Naive thymus-derived CD4-positive, alpha-beta T cell (primary cell): Measurements from ENCODE around the gene SBNO1. TPM values are rescaled to one million over a fixed set of nuclear protein-coding genes. Genes with fewer than 3 reads are reported as not detected.
"Not testable (repeated sequence)": the region's sequence is repeated elsewhere in the genome, so short reads cannot be mapped to it uniquely, and the experiment has no call there.

ENCODE experiments used
- ATAC-seq: fragments of 150-1000 bp; cut with Tn5 transposase; 2 replicates; pipeline ENCODE4 v1.10.0; 2021; ENCODE audit warnings: mild to moderate bottlenecking, moderate library complexity
- CTCF ChIA-PET: fragments of 350-600 bp; sonication (Branson Sonifier 250); formaldehyde crosslinking; loops from one replicate; lab custom pipeline; 2021; ENCODE audit warnings: antibody characterized with exemption; lab: Charles Lee
- POLR2A ChIA-PET: fragments of 350-600 bp; sonication (Branson Sonifier 250); formaldehyde crosslinking; loops from one replicate; lab custom pipeline; 2021; ENCODE audit warnings: antibody characterized with exemption, inconsistent platforms; lab: Charles Lee
- DNase-seq, 9 donors: peaks; one replicate each; pipeline versions ENCODE4 v3.0.0 to v3.0.0-alpha.2; 2020 to 2022; ENCODE audit warnings: mixed read lengths in 1 of 9
- H3K27ac ChIP-seq: one replicate; pipeline ENCODE4 v1.7.0; 2013; ENCODE audit warnings: mild to moderate bottlenecking, low read depth, low read length, moderate library complexity
- H3K27me3 ChIP-seq, 2 donors: one replicate each; pipeline ENCODE4 v1.7.0; 2013; ENCODE audit warnings: low read length in 2 of 2, mild to moderate bottlenecking in 2 of 2, moderate library complexity in 2 of 2; ENCODE audit not compliant: control insufficient read depth in 2 of 2, insufficient read depth in 2 of 2
- H3K36me3 ChIP-seq, 3 experiments: 1 replicate in 2 of 3; 2 replicates in 1 of 3; pipeline ENCODE4 v1.7.0; 2013; ENCODE audit warnings: low read length in 3 of 3, mild to moderate bottlenecking in 3 of 3, moderate library complexity in 1 of 3; ENCODE audit not compliant: insufficient read depth in 3 of 3, control insufficient read depth in 2 of 3
- H3K4me1 ChIP-seq, 2 donors: one replicate each; pipeline ENCODE4 v1.7.0; 2013; ENCODE audit warnings: low read length in 2 of 2, mild to moderate bottlenecking in 2 of 2, moderate library complexity in 1 of 2; ENCODE audit not compliant: control insufficient read depth in 2 of 2, insufficient read depth in 2 of 2
- H3K4me3 ChIP-seq: 2 replicates; pipeline ENCODE4 v1.7.0; 2013; ENCODE audit warnings: mild to moderate bottlenecking, low read length
- H3K9me3 ChIP-seq, 3 experiments: 1 replicate in 2 of 3; 2 replicates in 1 of 3; pipeline ENCODE4 v1.7.0; 2013; ENCODE audit warnings: low read length in 3 of 3; ENCODE audit not compliant: control insufficient read depth in 2 of 3
- H3K27ac Mint-ChIP-seq, 9 donors: one replicate each; pipeline ENCODE4 v1.8.0; 2020 to 2022; ENCODE audit warnings: mixed read lengths in 9 of 9, mild to moderate bottlenecking in 8 of 9, moderate library complexity in 5 of 9, inconsistent platforms in 2 of 9
- H3K27me3 Mint-ChIP-seq, 5 donors: one replicate each; pipeline ENCODE4 v1.8.0; 2021 to 2022; ENCODE audit warnings: mixed read lengths in 5 of 5, mild to moderate bottlenecking in 1 of 5
- H3K36me3 Mint-ChIP-seq, 5 donors: one replicate each; pipeline ENCODE4 v1.8.0; 2020 to 2022; ENCODE audit warnings: mixed read lengths in 5 of 5, mild to moderate bottlenecking in 3 of 5, inconsistent platforms in 1 of 5
- H3K4me1 Mint-ChIP-seq, 7 donors: one replicate each; pipeline ENCODE4 v1.8.0; 2020 to 2022; ENCODE audit warnings: mixed read lengths in 7 of 7, mild to moderate bottlenecking in 3 of 7, inconsistent platforms in 1 of 7
- H3K4me3 Mint-ChIP-seq, 10 donors: one replicate each; pipeline ENCODE4 v1.8.0; 2020 to 2022; ENCODE audit warnings: mild to moderate bottlenecking in 10 of 10, mixed read lengths in 10 of 10, moderate library complexity in 6 of 10, inconsistent platforms in 2 of 10
- H3K9me3 Mint-ChIP-seq, 11 donors: one replicate each; pipeline ENCODE4 v1.8.0; 2020 to 2022; ENCODE audit warnings: mixed read lengths in 11 of 11, mild to moderate bottlenecking in 4 of 11, inconsistent platforms in 1 of 11, moderate library complexity in 1 of 11
- intact Hi-C, 2 donors: fragments of 100-400 bp; cut with micrococcal nuclease; formaldehyde crosslinking; loops; one replicate each; pipeline ENCODE4 v1.15.1; 2023
- polyA plus RNA-seq, 2 donors: library from polyadenylated mRNA; unstranded; fragments of 300-500 nt; fragmentation: Illumina TruSeq; gene quantifications; one replicate each; pipeline ENCODE4 v1.2.3, GENCODE V29; 2021
- total RNA-seq, 6 experiments: library from RNA in 5 of 6; stranded (reverse) in 5 of 6; gene quantifications; 1 replicate in 5 of 6; 2 replicates in 1 of 6; pipeline ENCODE4 v1.2.3 and lab custom pipeline; 2021 to 2026

The SBNO1 gene
- total RNA-seq: 10 to 100 TPM; 30.1 to 49.9 (median 43.7) TPM
- polyA plus RNA-seq: 10 to 100 TPM; 31.6 to 34.0 TPM
- total RNA-seq (lab: John Stamatoyannopoulos, UW): 133 reads per million, percentile 89 among the genes with 10 or more reads in this experiment

- Mint-ChIP-seq H3K36me3 (no peaks in the 10 kb centered on the region), H3K27ac (peak within 1 kb of the TSS; percentile 93 to 99 (median 95)), H3K4me3 (peak within 1 kb of the TSS; percentile 90 to 98 (median 96)), H3K4me1 (peaks cover 11 to 33% (median 16%) of the 10 kb centered on the region in 7 donors), H3K27me3 (no peaks in the 10 kb centered on the region), H3K9me3 (peaks cover 0 to 2% (median 0%) of the 10 kb centered on the region in 11 donors)
- Histone ChIP-seq H3K36me3 (peaks cover 0 to 5% (median 0%) of the 10 kb centered on the region in 3 experiments), H3K27ac (peak within 1 kb of the TSS; percentile 86), H3K4me3 (peak within 1 kb of the TSS; percentile 97), H3K27me3 (no peaks in the 10 kb centered on the region), H3K9me3 (no peaks in the 10 kb centered on the region), H3K4me1 (peaks cover 14 to 16% of the 10 kb centered on the region in 2 donors)
- CTCF ChIA-PET: interaction anchor here (0.6 to 1.6 kb wide), 7 partner anchors 13 to 1324 kb away, joined by 3 to 8 read pairs (median 3); partner anchors contain the start of gene KMT5A
- ATAC-seq: peak; percentile 85
- POLR2A ChIA-PET: interaction anchor here (0.7 to 3.6 kb wide), 19 partner anchors 10 to 347 kb away, joined by 3 to 21 read pairs (median 5); partner anchors contain the start of genes ATP6V0A2, DDX55, KMT5A and MPHOSPH9
- DNase-seq: peak in 8 of 9 donors; percentile 84 to 95 (median 92)
- intact Hi-C loops: loop anchor here (1.0 to 10.0 kb wide), 27 partner anchors 19 to 864 kb away; partner anchors contain the start of genes ATP6V0A2 (in 2 of the 2), CDK2AP1 (in 2 of the 2), DENR (in 2 of the 2) and MPHOSPH9 (in 2 of the 2)
Measured at GRCh38 chr12:123364532-123365024, at the start of gene SBNO1. Gene SBNO1 (minus strand): TSS chr12:123364847. CDS start chr12:123350441, 14,406 bp downstream.

DNA sequence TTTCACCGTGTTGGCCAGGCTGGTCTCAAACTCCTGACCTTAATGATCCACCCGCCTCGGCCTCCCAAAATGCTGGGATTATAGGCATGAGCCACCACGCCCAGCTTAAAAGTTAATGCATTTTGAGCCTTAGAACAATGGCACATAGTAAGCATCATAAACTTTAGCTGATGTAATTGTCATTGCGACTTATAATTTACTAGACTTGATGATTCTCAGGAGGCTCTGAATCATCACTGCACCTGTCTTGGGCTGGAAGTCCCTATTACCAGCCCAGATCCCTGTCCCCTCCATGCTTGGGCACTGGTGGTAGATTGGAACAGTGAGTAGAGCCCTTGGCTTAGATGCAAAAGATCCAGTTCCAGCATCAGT lies 45.4 kb upstream of the SBNO1 start:
- H3K27ac Mint-ChIP-seq: peak overlapping the region in 2 of 9 donors; percentile 36 to 56
- H3K36me3 ChIP-seq: peaks cover 0 to 22% (median 5%) of the 10 kb centered on the region in 3 experiments
- POLR2A ChIA-PET: interaction anchor here (1.2 kb wide), 1 partner anchor 13 kb away, joined by 3 read pairs; no protein-coding TSS in a partner anchor

GRCh38 chr12:123409284-123410040 lies 44.8 kb upstream of the SBNO1 start:
- CTCF ChIA-PET, intact Hi-C loops, H3K4me3 ChIP-seq, H3K27ac ChIP-seq, H3K27me3 Mint-ChIP-seq, H3K4me3 Mint-ChIP-seq, DNase-seq, H3K4me1 ChIP-seq, H3K4me1 Mint-ChIP-seq, H3K27ac Mint-ChIP-seq, H3K9me3 Mint-ChIP-seq, ATAC-seq, H3K27me3 ChIP-seq, H3K9me3 ChIP-seq: not testable (repeated sequence)
- POLR2A ChIA-PET: interaction anchor here (0.7 to 1.2 kb wide), 2 partner anchors 13 to 176 kb away, joined by 3 read pairs; partner anchors contain the start of gene MTRFR
- peaks cover 0 to 27% (median 5%) of the 10 kb centered on the region in 3 experiments for H3K36me3 ChIP-seq
- H3K36me3 Mint-ChIP-seq: peaks cover 0 to 17% (median 0%) of the 10 kb centered on the region in 5 donors

More for the DNA sequence above, 45.4 kb upstream of the SBNO1 start:
- Mint-ChIP-seq H3K4me1 (peaks cover 0 to 2% (median 0%) of the 10 kb centered on the region in 7 donors), H3K9me3 (no peaks in the 10 kb centered on the region), H3K36me3 (peaks cover 0 to 14% (median 2%) of the 10 kb centered on the region in 5 donors), H3K27me3 (no peaks in the 10 kb centered on the region), H3K4me3 (no peak overlapping the region)
- intact Hi-C loops: no loop called here
- ATAC-seq: no peak
- no peak for DNase-seq
- Histone ChIP-seq H3K27ac (no peak overlapping the region), H3K4me3 (no peak overlapping the region), H3K9me3 (no peaks in the 10 kb centered on the region), H3K27me3 (no peaks in the 10 kb centered on the region), H3K4me1 (no peaks in the 10 kb centered on the region)
- CTCF ChIA-PET: no interaction called here

GRCh38 chr12:123408619-123409018 lies 44.0 kb upstream of the SBNO1 start:
- H3K9me3 ChIP-seq, intact Hi-C loops, H3K27ac Mint-ChIP-seq, H3K4me1 Mint-ChIP-seq, POLR2A ChIA-PET, DNase-seq, ATAC-seq, H3K4me3 Mint-ChIP-seq, H3K27me3 Mint-ChIP-seq, H3K27me3 ChIP-seq, CTCF ChIA-PET, H3K27ac ChIP-seq, H3K4me1 ChIP-seq, H3K4me3 ChIP-seq, H3K9me3 Mint-ChIP-seq: not testable (repeated sequence)
- peaks cover 4 to 36% (median 5%) of the 10 kb centered on the region in 3 experiments for H3K36me3 ChIP-seq
- peaks cover 0 to 23% (median 3%) of the 10 kb centered on the region in 5 donors for H3K36me3 Mint-ChIP-seq

DNA sequence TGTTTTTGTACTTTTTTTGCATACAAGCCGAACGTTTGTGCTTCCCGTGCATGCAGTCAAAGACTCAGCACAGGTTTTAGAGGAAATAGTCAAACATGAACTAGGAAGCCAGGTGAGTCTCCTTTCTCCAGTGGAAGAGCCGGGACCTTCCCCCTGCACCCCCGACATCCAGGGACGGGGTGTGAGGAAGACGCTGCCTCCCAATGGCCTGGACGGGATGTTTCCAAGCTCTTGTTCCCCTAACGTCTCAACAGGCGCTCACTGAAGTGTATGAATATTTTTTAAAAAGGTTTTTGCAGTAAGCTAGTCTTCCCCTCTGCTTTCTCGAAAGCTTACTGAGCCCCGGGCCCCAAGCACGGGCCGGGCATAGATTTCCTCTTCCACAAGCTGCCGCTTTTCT lies 43.3 kb upstream of the SBNO1 start:
- ATAC-seq, H3K4me3 Mint-ChIP-seq, H3K9me3 ChIP-seq, H3K27ac Mint-ChIP-seq, H3K4me3 ChIP-seq, POLR2A ChIA-PET, CTCF ChIA-PET, H3K4me1 ChIP-seq, H3K27ac ChIP-seq, intact Hi-C loops, H3K27me3 ChIP-seq, H3K4me1 Mint-ChIP-seq, H3K9me3 Mint-ChIP-seq, H3K27me3 Mint-ChIP-seq, DNase-seq: not testable (repeated sequence)
- peaks cover 0 to 25% (median 3%) of the 10 kb centered on the region in 5 donors for H3K36me3 Mint-ChIP-seq
- peaks cover 4 to 43% (median 5%) of the 10 kb centered on the region in 3 experiments for H3K36me3 ChIP-seq

GRCh38 chr12:123407269-123407668 lies 42.6 kb upstream of the SBNO1 start:
- Mint-ChIP-seq H3K27ac (peak overlapping the region in 2 of 9 donors; percentile 28 to 47), H3K36me3 (peaks cover 0 to 25% (median 3%) of the 10 kb centered on the region in 5 donors)
- H3K4me1 Mint-ChIP-seq, H3K27me3 Mint-ChIP-seq, H3K9me3 ChIP-seq, H3K4me3 ChIP-seq, ATAC-seq, H3K27me3 ChIP-seq, H3K9me3 Mint-ChIP-seq, CTCF ChIA-PET, DNase-seq, H3K4me1 ChIP-seq, H3K4me3 Mint-ChIP-seq, intact Hi-C loops, H3K27ac ChIP-seq, POLR2A ChIA-PET: not testable (repeated sequence)
- H3K36me3 ChIP-seq: peaks cover 2 to 49% (median 4%) of the 10 kb centered on the region in 3 experiments
